PC-9 (cell line): ENCODE data around the gene NDUFA12. TPM values are rescaled to one million over a fixed set of nuclear protein-coding genes. Genes with fewer than 3 reads are reported as not detected.

Experiments used
- BruUV-seq: library from RNA; stranded (reverse); fragments of 400-500 nt; replicated peaks from 2 replicates; lab custom pipeline; 2021; lab: Mats Ljungman, UMichigan
- CTCF ChIA-PET: fragments of 300-600 bp; sonication (Branson Sonifier 250); formaldehyde crosslinking; loops from one replicate; lab custom pipeline; 2022; ENCODE audit warnings: antibody characterized with exemption; lab: Charles Lee
- POLR2A ChIA-PET: fragments of 300-600 bp; sonication (Branson Sonifier 250); formaldehyde crosslinking; loops from one replicate; lab custom pipeline; 2022; ENCODE audit warnings: antibody characterized with exemption; ENCODE audit not compliant: unreplicated experiment; lab: Charles Lee
- DNase-seq, 2 experiments: peaks; one replicate each; pipeline versions ENCODE4 v3.0.0 to v3.0.0-alpha.2; 2015 to 2022; ENCODE audit warnings: mixed read lengths in 1 of 2
- H2AFZ ChIP-seq: fragments of 200-600 bp; sonication (generic); 2 replicates; pipeline ENCODE4 v1.8.1; 2017; ENCODE audit warnings: antibody characterized with exemption
- H3F3A ChIP-seq: fragments of 200-600 bp; sonication (generic); 2 replicates; pipeline ENCODE4 v1.8.1; 2017; ENCODE audit warnings: antibody characterized with exemption, mild to moderate bottlenecking, low read depth; ENCODE audit not compliant: insufficient read depth
- H3K27ac ChIP-seq: fragments of 200-600 bp; sonication (generic); 2 replicates; pipeline ENCODE4 v1.6.1; 2016; ENCODE audit warnings: mixed run types
- H3K27me3 ChIP-seq: fragments of 200-600 bp; sonication (generic); 2 replicates; pipeline ENCODE4 v1.6.1; 2016; ENCODE audit warnings: low read depth, mixed run types; ENCODE audit not compliant: insufficient read depth
- H3K36me3 ChIP-seq: fragments of 200-600 bp; sonication (generic); 2 replicates; pipeline ENCODE4 v1.6.1; 2016; ENCODE audit warnings: low read depth, mixed run types
- H3K4me1 ChIP-seq: fragments of 200-600 bp; sonication (generic); replicated peaks from 2 replicates; pipeline ENCODE4 v1.6.1; 2016; ENCODE audit warnings: mixed run types; ENCODE audit not compliant: insufficient read depth
- H3K4me2 ChIP-seq: fragments of 200-600 bp; sonication (generic); 2 replicates; pipeline ENCODE4 v1.6.1; 2017; ENCODE audit warnings: mixed run types
- H3K4me3 ChIP-seq: fragments of 200-600 bp; sonication (generic); 2 replicates; pipeline ENCODE4 v1.6.1; 2016; ENCODE audit warnings: mixed run types
- H3K79me2 ChIP-seq: fragments of 200-600 bp; sonication (generic); 2 replicates; pipeline ENCODE4 v1.6.1; 2017; ENCODE audit warnings: low read depth, mixed run types
- H3K9me2 ChIP-seq: fragments of 200-600 bp; sonication (generic); 2 replicates; pipeline ENCODE4 v1.8.1; 2017; ENCODE audit warnings: mild to moderate bottlenecking; ENCODE audit not compliant: insufficient read depth
- H3K9me3 ChIP-seq: fragments of 200-600 bp; sonication (generic); 2 replicates; pipeline ENCODE4 v1.8.1; 2016; ENCODE audit warnings: low read depth; ENCODE audit not compliant: insufficient read depth
- H4K20me1 ChIP-seq: fragments of 200-600 bp; sonication (generic); 2 replicates; pipeline ENCODE4 v1.8.1; 2017; ENCODE audit not compliant: insufficient read depth
- CTCF ChIP-seq: fragments of 200-600 bp; sonication (generic); conservative IDR thresholded peaks from 2 replicates; pipeline ENCODE4 v1.6.1; 2017; ENCODE audit warnings: mixed run types, antibody characterized with exemption, mild to moderate bottlenecking, moderate library complexity
- EZH2 ChIP-seq: fragments of 200-600 bp; sonication (generic); IDR thresholded peaks from 2 replicates; pipeline ENCODE4 v1.8.0; 2017; ENCODE audit warnings: antibody characterized with exemption, low read depth
- intact Hi-C: fragments of 100-400 bp; cut with micrococcal nuclease; formaldehyde crosslinking; loops from one replicate; pipeline ENCODE4 v1.10.0; 2022; ENCODE audit not compliant: unreplicated experiment
- total RNA-seq: library from RNA; stranded (reverse); gene quantifications from 2 replicates; pipeline ENCODE4 v1.2.3, GENCODE V29; 2021

Gene NDUFA12
- total RNA-seq, 1 experiment from 2014 or later = 108 TPM

GRCh38 chr12:94972795-94973194, 30.7 kb downstream of the NDUFA12 start:
- CTCF ChIA-PET = no interaction called here
- H3F3A ChIP-seq = no peaks in the 10 kb centered on the region
- H3K4me2 ChIP-seq = no peak overlapping the region
- no peaks in the 10 kb centered on the region for H3K9me2 ChIP-seq
- no peak overlapping the region for H3K4me3 ChIP-seq
- no peaks in the 10 kb centered on the region for H3K36me3 ChIP-seq
- no peaks in the 10 kb centered on the region for H3K27me3 ChIP-seq
- no peaks in the 10 kb centered on the region for H3K4me1 ChIP-seq
- TF ChIP-seq CTCF (no peak), EZH2 (no peak)
- intact Hi-C loops = no loop called here
- no peak for DNase-seq
- H3K9me3 ChIP-seq = no peaks in the 10 kb centered on the region
- POLR2A ChIA-PET = interaction anchor here (0.8 kb wide), 1 partner anchor 177 kb away, joined by 7 read pairs; no protein-coding TSS in a partner anchor
- no peak overlapping the region for H2AFZ ChIP-seq
- no TSS peak for BruUV-seq
- H3K27ac ChIP-seq = no peak overlapping the region
- no peaks in the 10 kb centered on the region for H3K79me2 ChIP-seq
- no peaks in the 10 kb centered on the region for H4K20me1 ChIP-seq

GRCh38 chr12:94971923-94972322, 31.6 kb downstream of the NDUFA12 start:
- no TSS peak for BruUV-seq
- no peaks in the 10 kb centered on the region for H3K27me3 ChIP-seq
- DNase-seq = no peak
- H4K20me1 ChIP-seq = no peaks in the 10 kb centered on the region
- intact Hi-C loops = no loop called here
- TF ChIP-seq EZH2 (no peak), CTCF (no peak)
- no peaks in the 10 kb centered on the region for H3K9me3 ChIP-seq
- POLR2A ChIA-PET = interaction anchor here (0.7 kb wide), 1 partner anchor 816 kb away, joined by 4 read pairs; no protein-coding TSS in a partner anchor
- H3K4me3 ChIP-seq = no peak overlapping the region
- no peak overlapping the region for H3K4me2 ChIP-seq
- no peak overlapping the region for H2AFZ ChIP-seq
- H3K36me3 ChIP-seq = no peaks in the 10 kb centered on the region
- H3K27ac ChIP-seq = no peak overlapping the region
- H3K9me2 ChIP-seq = no peaks in the 10 kb centered on the region
- H3F3A ChIP-seq = no peaks in the 10 kb centered on the region
- H3K79me2 ChIP-seq = no peaks in the 10 kb centered on the region
- CTCF ChIA-PET = no interaction called here
- no peaks in the 10 kb centered on the region for H3K4me1 ChIP-seq

GRCh38 chr12:94970560-94970959, 32.9 kb downstream of the NDUFA12 start:
- Histone ChIP-seq H3F3A (no peaks in the 10 kb centered on the region), H3K9me3 (no peaks in the 10 kb centered on the region), H3K4me2 (no peak overlapping the region), H3K36me3 (no peaks in the 10 kb centered on the region), H3K79me2 (no peaks in the 10 kb centered on the region), H3K27ac (no peak overlapping the region), H3K4me3 (no peak overlapping the region), H3K4me1 (no peaks in the 10 kb centered on the region), H2AFZ (no peak overlapping the region), H3K9me2 (no peaks in the 10 kb centered on the region), H3K27me3 (no peaks in the 10 kb centered on the region), H4K20me1 (no peaks in the 10 kb centered on the region)
- intact Hi-C loops = no loop called here
- ChIA-PET POLR2A (no interaction called here), CTCF (no interaction called here)
- no TSS peak for BruUV-seq
- DNase-seq = no peak
- TF ChIP-seq CTCF (no peak), EZH2 (no peak)
